Kidney (tissue), 14 donors: ENCODE results near the gene DCUN1D5. TPM values are rescaled to one million over a fixed set of nuclear protein-coding genes. Genes with fewer than 3 reads are reported as not detected.

Experiments used
- DNase-seq, 5 donors: peaks; one replicate each; pipeline ENCODE4 v3.0.0-alpha.2; 2013 to 2020
- FAIRE-seq: peaks from 2 replicates; lab custom pipeline; 2012; peaks lifted over from hg19 to GRCh38; lab: Jason Lieb, UNC
- H3K27ac ChIP-seq, 2 donors: one replicate each; pipeline ENCODE4 v1.7.0; 2013; ENCODE audit warnings: low read depth in 2 of 2, low read length in 2 of 2, inconsistent platforms in 1 of 2
- H3K27me3 ChIP-seq: one replicate; pipeline ENCODE4 v1.7.1; 2013; ENCODE audit warnings: low read length, inconsistent platforms; ENCODE audit not compliant: control insufficient read depth, insufficient read depth
- H3K36me3 ChIP-seq, 3 donors: one replicate each; pipeline versions ENCODE4 v1.7.0 to v1.7.1; 2013; ENCODE audit warnings: low read length in 3 of 3, control low read depth in 1 of 3, inconsistent platforms in 1 of 3; ENCODE audit not compliant: insufficient read depth in 3 of 3, control insufficient read depth in 2 of 3
- H3K4me1 ChIP-seq, 3 donors: one replicate each; pipeline versions ENCODE4 v1.7.0 to v1.7.1; 2013; ENCODE audit warnings: low read length in 3 of 3, inconsistent platforms in 1 of 3, low read depth in 1 of 3; ENCODE audit not compliant: control insufficient read depth in 2 of 3, insufficient read depth in 2 of 3
- H3K4me3 ChIP-seq, 3 donors: one replicate each; pipeline versions ENCODE4 v1.7.0 to v1.8.1; 2013; ENCODE audit warnings: low read length in 3 of 3, control low read depth in 1 of 3, inconsistent platforms in 1 of 3
- H3K9ac ChIP-seq, 3 donors: one replicate each; pipeline versions ENCODE4 v1.7.0 to v1.7.1; 2013; ENCODE audit warnings: low read length in 3 of 3, control low read depth in 1 of 3, inconsistent platforms in 1 of 3
- H3K9me3 ChIP-seq, 3 donors: one replicate each; pipeline versions ENCODE4 v1.7.0 to v1.7.1; 2013; ENCODE audit warnings: low read length in 3 of 3, control low read depth in 1 of 3, inconsistent platforms in 1 of 3; ENCODE audit not compliant: control insufficient read depth in 2 of 3, insufficient read depth in 1 of 3
- CTCF ChIP-seq: IDR thresholded peaks from 3 replicates; pipeline ENCODE4 v1.5.1; 2012; ENCODE audit warnings: mild to moderate bottlenecking, moderate library complexity, borderline replicate concordance; ENCODE audit not compliant: insufficient read depth; ENCODE audit errors: extremely low read depth
- intact Hi-C: fragments of 100-400 bp; cut with DNase I; formaldehyde crosslinking; loops from one replicate; pipeline ENCODE4 v1.11.1; 2022
- polyA plus RNA-seq: library from polyadenylated mRNA; stranded (reverse); fragments of 350-450 nt; fragmentation: Illumina TruSeq; extraction: RNeasy Lipid Tissue Mini Kit (QIAGEN cat#74804); gene quantifications from one replicate; pipeline ENCODE4 v1.2.3, GENCODE V29; 2014; ENCODE audit warnings: low read depth, low replicate concordance; ENCODE audit not compliant: insufficient read depth
- total RNA-seq: library from RNA; stranded (reverse); fragmentation: NEBNext Ultra II Directional; extraction: Animal tissue kit (Norgen Biotek cat#: 25700); gene quantifications from one replicate; pipeline ENCODE4 v1.2.1, GENCODE V29; 2021
- donor health status: control.
- donor health status: control.
- donor health status: control.
- donor health status: control.
- donor health status: control.
- donor health status: DM: yes; HTN: yes; CAD: no.
- donor health status: Normal renal cell carcinoma (clear cell type).

The DCUN1D5 gene
- total and polyA plus RNA-seq, 2 donors from 2014 or later: 17.1 to 17.4 TPM

GRCh38 chr11:103108933-103109817 is 17.2 kb upstream of the DCUN1D5 start, which contains the start of gene DYNC2H1:
DYNC2H1 (plus strand) TSS chr11:103109426; CDS start chr11:103109575, 149 bp downstream.
- peak within 1 kb of the TSS; percentile 40 to 68 for H3K27ac ChIP-seq
- H3K4me3 ChIP-seq: peak within 1 kb of the TSS; percentile 93 to 99 (median 99)
- no peaks in the 10 kb centered on the region for H3K27me3 ChIP-seq
- TF ChIP-seq CTCF: peak; percentile 41
- H3K9me3 ChIP-seq: no peaks in the 10 kb centered on the region
- no peaks in the 10 kb centered on the region for H3K36me3 ChIP-seq
- peak within 1 kb of the TSS; percentile 79 to 98 (median 85) for H3K9ac ChIP-seq
- no peaks in the 10 kb centered on the region for H3K4me1 ChIP-seq
- DNase-seq: peak; percentile 90 to 97 (median 96)
- intact Hi-C loops: no loop called here
- FAIRE-seq: peak; percentile 30

GRCh38 chr11:103097279-103097678 is 5.3 kb upstream of the DCUN1D5 start:
- Histone ChIP-seq H3K9ac (no peak overlapping the region), H3K9me3 (no peaks in the 10 kb centered on the region), H3K4me1 (peaks cover 0 to 7% (median 3%) of the 10 kb centered on the region in 3 donors), H3K36me3 (no peaks in the 10 kb centered on the region), H3K4me3 (no peak overlapping the region), H3K27ac (no peak overlapping the region), H3K27me3 (peaks cover 3% of the 10 kb centered on the region)
- FAIRE-seq (no peak), DNase-seq (no peak)
- no peak for TF ChIP-seq CTCF
- intact Hi-C loops: no loop called here

GRCh38 chr11:103091064-103091800 is 728 bp downstream of the DCUN1D5 start:
- peak overlapping the region; percentile 91 to 96 (median 95) for H3K4me3 ChIP-seq
- peak; percentile 40 to 81 (median 61) for DNase-seq
- peaks cover 3% of the 10 kb centered on the region for H3K27me3 ChIP-seq
- peak overlapping the region; percentile 67 to 93 (median 85) for H3K9ac ChIP-seq
- no peaks in the 10 kb centered on the region for H3K36me3 ChIP-seq
- no peaks in the 10 kb centered on the region for H3K9me3 ChIP-seq
- no peak for TF ChIP-seq CTCF
- H3K4me1 ChIP-seq: peaks cover 0 to 12% (median 9%) of the 10 kb centered on the region in 3 donors
- peak overlapping the region; percentile 73 to 75 for H3K27ac ChIP-seq
- intact Hi-C loops: no loop called here
- no peak for FAIRE-seq
